ENCODE data around the gene FN1.

- TF ChIP-seq CTCF (IDR thresholded peaks at IDR 0.05) (no peak), POLR2A (IDR thresholded peaks at IDR 0.05) (no peak)
Observed at GRCh38 chr2:215396595-215397313, 39.1 kb downstream of the FN1 start.

All from thyroid gland (tissue), 4 donors.